Measurements from ENCODE around the gene GNB4.
A peak's percentile ranks its signal among the peaks of the same experiment; 100 is the strongest.

GNB4 gene

GRCh38 chr3:179432451-179432850, 18.8 kb downstream of the GNB4 start:
- no peak for DNase-seq

- no peak for DNase-seq
These were observed 19.2 kb downstream of the GNB4 start for GRCh38 chr3:179432021-179432420.

DNA sequence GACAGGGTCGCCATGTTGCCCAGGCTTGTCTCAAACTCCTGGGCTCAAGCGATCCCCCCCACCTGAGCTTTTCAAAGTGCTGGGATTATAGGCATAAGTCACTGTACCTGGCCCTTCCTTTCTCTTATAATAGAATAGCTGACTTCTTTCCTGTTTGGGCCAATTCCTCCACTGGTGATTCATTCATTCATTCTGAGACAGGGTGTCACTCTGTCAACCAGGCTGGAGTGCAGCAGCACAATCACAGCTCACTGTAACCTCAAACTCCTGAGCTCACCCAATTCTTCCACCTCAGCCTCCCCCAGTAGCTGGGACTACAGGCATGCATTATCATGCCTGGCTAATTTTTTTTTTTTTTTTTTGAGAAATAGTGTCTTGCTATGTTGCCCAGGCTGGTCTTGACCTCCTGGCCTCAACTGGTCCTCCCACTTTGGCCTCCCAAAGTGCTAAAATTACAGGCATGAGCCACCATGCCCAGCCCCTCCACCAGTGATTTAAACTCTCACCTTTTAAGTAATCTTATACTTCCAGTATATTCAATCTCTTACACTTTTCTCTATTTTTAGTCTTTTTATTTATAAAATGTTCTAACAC, 20.9 kb downstream of the GNB4 start:
- no peak for DNase-seq

DNA sequence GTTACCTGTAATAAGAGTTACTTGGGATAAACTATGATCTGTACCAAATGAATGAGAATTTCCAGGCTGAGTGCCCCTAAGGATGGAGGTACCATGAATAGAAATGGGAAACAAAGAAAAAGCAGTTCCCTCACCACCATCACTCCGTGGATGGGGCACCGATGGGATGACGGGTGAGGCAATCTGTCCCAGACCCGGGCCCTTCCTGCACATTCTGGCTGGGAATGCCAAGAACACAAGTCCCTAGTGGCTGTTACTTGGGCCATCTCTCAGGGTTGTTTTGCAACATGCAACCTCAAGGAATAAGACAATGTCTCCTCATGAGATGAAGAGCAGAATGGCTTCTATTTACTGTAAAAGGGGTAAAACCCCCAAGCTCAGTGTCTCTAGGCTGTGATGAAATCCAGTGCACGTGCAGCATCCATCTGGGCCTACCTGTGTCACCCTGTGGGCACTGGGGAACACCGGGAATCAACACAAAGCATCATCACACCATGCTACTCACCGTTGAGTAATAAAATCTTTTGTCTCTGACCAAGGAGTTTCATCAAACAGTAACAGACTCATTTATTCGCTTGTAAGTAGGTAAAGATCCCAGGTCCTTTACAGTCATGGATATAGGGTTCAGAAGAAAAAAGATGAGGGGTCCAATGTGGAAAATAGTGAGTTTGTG, 22.3 kb downstream of the GNB4 start:
- DNase-seq = no peak

GRCh38 chr3:179425075-179425474, 26.2 kb downstream of the GNB4 start:
- no peak for DNase-seq

DNA sequence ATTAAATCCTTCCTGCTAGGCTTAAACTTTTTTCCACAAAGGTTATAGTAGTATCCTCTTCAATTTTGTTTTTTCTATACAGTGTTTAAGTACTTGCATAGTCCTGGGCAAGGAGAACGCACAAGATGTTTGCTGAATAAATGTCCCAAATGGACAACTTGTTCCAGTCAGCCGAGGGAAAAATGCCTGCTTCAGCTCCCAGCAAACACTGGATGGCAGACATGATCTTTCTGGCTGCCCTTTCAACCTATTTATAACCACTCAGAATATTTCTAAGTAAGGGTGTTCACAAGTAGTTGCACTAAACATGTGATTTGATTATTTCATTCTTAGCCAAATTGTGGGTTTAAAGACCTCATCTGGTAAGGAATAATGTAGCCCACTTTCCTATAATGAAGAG, 29.8 kb downstream of the GNB4 start:
- DNase-seq = peak; percentile 32

DNA sequence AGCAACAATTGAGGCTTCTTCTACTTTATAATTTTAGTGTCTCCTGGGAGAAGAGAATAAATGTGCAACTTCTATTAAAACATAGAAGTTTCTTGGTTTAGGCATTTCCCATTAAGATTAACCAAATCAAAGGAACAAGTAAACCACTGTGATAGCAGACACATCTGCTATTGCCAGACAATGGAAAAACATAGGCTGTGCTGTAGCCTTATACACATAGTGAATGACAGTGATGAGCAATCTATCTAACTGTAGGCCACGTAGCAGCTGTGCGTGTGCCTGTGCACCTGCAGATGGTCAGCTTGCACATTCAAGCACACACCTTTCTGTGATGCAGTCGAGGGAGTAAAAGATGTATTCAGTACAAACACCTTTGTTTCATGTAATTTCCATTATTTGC, 32.7 kb downstream of the GNB4 start:
- no peak for DNase-seq

DNA sequence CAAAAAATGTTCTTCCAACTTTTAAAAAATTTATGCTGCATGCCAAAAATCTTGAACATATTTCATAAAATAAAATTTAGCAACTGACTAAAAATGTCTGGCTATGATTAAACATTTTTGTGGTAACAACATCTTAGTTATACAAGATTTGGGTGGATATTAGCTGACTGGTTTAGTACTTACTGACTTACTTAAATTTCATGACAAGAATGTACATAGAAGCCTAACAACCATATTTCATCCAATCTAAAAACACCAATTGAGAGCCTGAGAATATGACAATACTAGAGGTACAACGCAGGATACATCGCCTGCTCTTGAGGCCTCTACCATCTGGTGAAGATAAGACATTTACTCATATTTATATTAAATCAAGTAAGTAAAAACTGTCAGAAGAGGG, 34.6 kb downstream of the GNB4 start:
- no peak for DNase-seq

GRCh38 chr3:179415377-179415776, 35.9 kb downstream of the GNB4 start:
- DNase-seq = no peak

GRCh38 chr3:179414804-179415203, 36.5 kb downstream of the GNB4 start:
- DNase-seq = no peak

DNA sequence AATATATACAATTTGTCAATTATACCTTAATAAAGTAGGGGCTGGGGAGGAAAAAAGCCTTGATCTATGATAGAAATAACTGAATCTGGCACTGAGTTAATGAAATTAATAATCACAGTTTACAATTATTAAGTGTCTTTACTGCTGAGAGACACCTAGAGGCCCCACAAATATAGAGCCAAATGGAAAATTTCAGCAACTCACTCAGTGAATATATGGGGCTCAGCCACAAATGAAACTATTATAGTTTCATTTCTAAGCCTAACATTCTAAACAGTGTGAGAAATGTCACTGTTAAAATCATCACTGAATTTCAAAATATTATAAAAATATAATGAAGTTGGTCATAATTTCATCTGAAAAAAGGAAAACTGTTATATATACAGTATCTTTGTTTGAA, 40.3 kb downstream of the GNB4 start:
- DNase-seq = no peak

GRCh38 chr3:179410331-179410730, 40.9 kb downstream of the GNB4 start:
- DNase-seq = no peak

GRCh38 chr3:179404307-179404706, 47.0 kb downstream of the GNB4 start:
- no peak for DNase-seq

GRCh38 chr3:179402963-179403362, 48.3 kb downstream of the GNB4 start:
- DNase-seq = no peak

- no peak for DNase-seq
These were observed 49.7 kb downstream of the GNB4 start for GRCh38 chr3:179401561-179401960.

DNA sequence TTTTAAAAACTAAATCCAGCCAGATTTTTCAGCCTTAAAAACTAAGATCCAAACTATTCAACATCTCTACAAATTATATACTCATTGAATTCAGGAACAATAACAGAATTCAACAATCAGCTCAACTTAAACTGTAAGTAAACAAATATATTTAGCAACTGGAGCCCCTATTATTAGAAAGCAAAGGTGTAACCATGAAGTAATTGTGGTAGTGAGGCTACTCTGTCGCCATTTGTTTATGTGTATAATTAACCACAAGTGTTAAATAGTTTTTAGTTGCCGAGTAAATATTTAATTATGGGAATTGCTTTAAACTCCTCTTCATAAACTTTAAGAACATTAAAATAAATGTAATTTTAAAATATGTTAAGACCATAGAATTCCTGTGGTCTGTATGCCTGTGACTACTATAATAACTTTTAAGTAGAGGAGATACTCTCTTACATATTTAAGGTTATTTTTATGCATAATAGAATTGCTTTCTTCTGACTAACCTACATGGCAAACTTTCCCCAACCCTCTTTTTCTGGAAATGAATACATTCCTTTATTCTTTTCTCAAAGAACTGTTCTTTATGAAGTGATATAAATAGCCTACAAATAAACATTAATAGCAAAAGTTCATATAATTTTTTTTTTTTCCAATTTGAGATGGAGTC, 52.6 kb downstream of the GNB4 start:
- no peak for DNase-seq

- DNase-seq = no peak
These were observed 59.4 kb downstream of the GNB4 start for GRCh38 chr3:179391906-179392305.

- no peak for DNase-seq
These were observed 74.8 kb downstream of the GNB4 start for GRCh38 chr3:179376474-179376873.

DNA sequence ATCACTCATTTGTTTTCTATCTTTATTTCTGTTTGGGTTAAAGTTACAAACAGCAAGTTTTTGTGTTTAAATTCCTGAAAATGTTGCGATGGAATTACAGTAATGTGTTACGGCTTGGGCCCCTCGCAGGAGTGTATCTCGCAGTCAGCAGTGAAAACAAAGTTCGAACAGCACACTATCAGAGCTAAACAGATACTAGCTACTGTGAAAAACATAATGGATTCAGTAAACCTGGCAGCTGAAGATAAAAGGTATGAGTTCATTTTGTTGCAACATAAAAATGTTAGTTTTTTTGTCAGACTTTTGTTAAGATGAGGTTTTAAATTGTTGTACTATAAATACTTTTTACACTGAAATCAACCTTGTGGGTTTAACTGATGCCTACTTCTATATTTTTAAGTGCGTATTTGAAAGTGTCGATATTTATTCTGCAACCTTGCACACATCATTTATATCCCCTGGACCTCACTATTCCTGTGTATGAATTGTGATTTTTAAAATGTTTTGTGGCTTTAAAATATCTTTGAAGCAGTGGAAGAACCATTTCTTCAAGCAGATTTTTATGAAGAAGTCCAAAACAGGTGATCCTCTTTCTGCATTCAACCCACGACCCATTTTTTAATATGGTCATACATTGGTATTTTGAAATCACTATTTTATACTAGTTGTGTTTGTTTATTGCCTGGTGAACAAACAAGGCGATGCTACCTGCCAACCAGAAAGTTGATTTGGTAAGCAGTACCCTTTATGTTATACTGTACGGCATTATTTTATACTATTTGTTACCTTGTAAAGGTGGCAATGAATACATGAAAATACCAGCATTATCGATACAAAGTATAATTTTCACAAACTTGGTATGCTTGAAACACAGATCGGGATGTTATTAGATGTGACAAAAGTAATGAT, 75.9 kb downstream of the GNB4 start:
- DNase-seq = no peak

DNA sequence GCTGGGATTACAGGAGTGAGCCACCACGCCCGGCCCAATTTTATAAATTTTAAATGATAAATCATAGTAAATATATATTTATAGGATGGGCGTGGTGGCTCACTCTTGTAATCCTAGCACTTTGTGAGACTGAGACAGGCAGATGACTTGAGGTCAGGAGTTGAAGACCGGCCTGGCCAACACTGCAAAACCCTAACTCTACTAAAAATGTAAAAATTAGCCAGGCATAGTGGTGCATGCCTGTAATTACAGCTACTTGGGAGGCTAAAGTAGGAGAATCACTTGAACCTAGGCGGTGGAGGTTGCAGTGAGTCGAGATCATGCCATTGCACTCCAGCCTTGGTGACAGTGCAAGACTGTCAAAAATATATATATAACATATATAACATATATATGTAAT, 77.3 kb downstream of the GNB4 start:
- DNase-seq = no peak

DNA sequence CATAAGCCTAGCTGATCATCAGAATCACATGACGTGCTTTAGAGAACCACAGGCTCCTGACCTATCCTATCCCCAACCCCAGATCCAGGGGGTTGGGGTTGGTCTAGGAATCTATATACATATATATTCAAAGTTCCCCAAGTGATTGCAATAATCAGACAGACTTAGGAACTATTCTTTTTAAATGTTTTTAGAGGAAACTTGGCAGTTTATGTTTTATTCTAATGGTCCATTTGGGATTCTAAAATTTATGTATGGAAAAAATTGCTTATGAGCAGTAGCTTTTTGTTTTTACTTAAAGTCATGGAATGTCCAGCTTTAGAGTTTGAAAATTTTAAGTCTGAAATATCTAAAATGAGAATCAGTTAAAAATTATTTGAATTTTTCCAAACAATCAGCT, 81.6 kb downstream of the GNB4 start:
- no peak for DNase-seq

DNA sequence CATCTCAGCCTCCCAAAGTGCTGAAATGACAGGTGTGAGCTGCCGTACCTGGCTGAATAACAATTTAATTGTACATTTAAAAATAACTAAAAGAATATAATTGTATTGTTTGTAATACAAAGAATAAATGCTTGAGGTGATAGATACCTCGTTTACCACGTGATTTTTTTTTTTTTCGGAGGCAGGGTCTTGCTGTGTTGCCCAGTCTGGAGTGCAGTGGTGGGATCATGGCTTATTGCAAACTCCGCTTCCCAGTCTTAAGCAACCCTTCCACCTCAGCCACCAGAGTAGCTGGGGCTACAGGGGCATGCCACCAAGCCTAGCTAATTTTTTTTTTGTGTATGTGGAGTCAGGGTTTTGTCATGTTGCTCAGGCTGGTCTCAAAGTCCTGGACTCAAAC, 87.9 kb downstream of the GNB4 start:
- DNase-seq = no peak

- DNase-seq = no peak
These were observed 95.3 kb downstream of the GNB4 start for GRCh38 chr3:179355996-179356395.
